Subcutaneous adipose tissue (tissue), 4 donors: ENCODE measurements around the gene AEBP1. TPM values are rescaled to one million over a fixed set of nuclear protein-coding genes. Genes with fewer than 3 reads are reported as not detected.

Experiments
- CTCF ChIP-seq: fragments of 450-650 bp; IDR thresholded peaks from one replicate; pipeline ENCODE4 v1.5.1; 2016; ENCODE audit warnings: low read depth, mild to moderate bottlenecking, control low read depth, antibody characterized with exemption, moderate library complexity
- total RNA-seq, 4 donors: library from RNA; depleted of rRNA; stranded (reverse); fragments of >200 nt; gene quantifications; one replicate each; pipeline ENCODE4 v1.1.0, GENCODE V29; 2016

The AEBP1 gene
- total RNA-seq, 4 donors from 2014 or later: 90.2 to 183 (median 162) TPM

GRCh38 chr7:44063894-44064651, 40.1 kb upstream of the AEBP1 start:
- TF ChIP-seq CTCF: no peak

GRCh38 chr7:44064791-44065430, 39.2 kb upstream of the AEBP1 start:
- no peak for TF ChIP-seq CTCF

- TF ChIP-seq CTCF: no peak
Measured at GRCh38 chr7:44065431-44066110, 38.6 kb upstream of the AEBP1 start, which contains the start of gene PGAM2. TSS of gene PGAM2 (minus strand) at chr7:44065567. CDS start at chr7:44065529, 38 bp downstream.

- no peak for TF ChIP-seq CTCF
Measured at GRCh38 chr7:44066111-44066460, 38.1 kb upstream of the AEBP1 start.

GRCh38 chr7:44066494-44067063, 37.6 kb upstream of the AEBP1 start:
- no peak for TF ChIP-seq CTCF

GRCh38 chr7:44067064-44067951, 36.8 kb upstream of the AEBP1 start:
- no peak for TF ChIP-seq CTCF
